NCI-H524 treated with DMSO at 0.1 percent for 48 hours (cell line): ENCODE measurements around the gene CIC.
"Not testable (repeated sequence)": the region's sequence is repeated elsewhere in the genome, so short reads cannot be mapped to it uniquely, and the experiment has no call there.

ENCODE experiments used
- DNase-seq: peaks from one replicate; lab custom pipeline; 2025; lab: John Stamatoyannopoulos, UW

CIC gene

GRCh38 chr19:42255766-42256745 lies 13.0 kb upstream of the CIC start:
- no peak for DNase-seq

GRCh38 chr19:42257842-42258241 lies 11.2 kb upstream of the CIC start:
- not testable (repeated sequence) for DNase-seq

- DNase-seq: no peak
Observed at GRCh38 chr19:42261763-42262162, 7.3 kb upstream of the CIC start.

GRCh38 chr19:42266105-42266504 lies 2.9 kb upstream of the CIC start:
- not testable (repeated sequence) for DNase-seq

- not testable (repeated sequence) for DNase-seq
Observed at GRCh38 chr19:42266928-42267603, 2.0 kb upstream of the CIC start.

GRCh38 chr19:42267644-42268141 lies 1.4 kb upstream of the CIC start:
- no peak for DNase-seq

GRCh38 chr19:42268142-42268703 lies 829 bp upstream of the CIC start:
- peak; percentile 94 for DNase-seq

GRCh38 chr19:42269478-42270345 lies 660 bp downstream of the CIC start:
- no peak for DNase-seq

- no peak for DNase-seq
Observed at GRCh38 chr19:42270346-42271044, 1.4 kb downstream of the CIC start.

GRCh38 chr19:42271045-42271419 lies 2.0 kb downstream of the CIC start:
- no peak for DNase-seq

- DNase-seq: no peak
Observed at GRCh38 chr19:42271861-42272534, 2.9 kb downstream of the CIC start.

GRCh38 chr19:42272535-42272897 lies 3.5 kb downstream of the CIC start:
- no peak for DNase-seq

GRCh38 chr19:42272989-42273406 lies 3.9 kb downstream of the CIC start:
- no peak for DNase-seq

- no peak for DNase-seq
Observed at GRCh38 chr19:42273407-42274064, 4.5 kb downstream of the CIC start.

- DNase-seq: no peak
Observed at GRCh38 chr19:42274065-42274682, 5.1 kb downstream of the CIC start.

- DNase-seq: no peak
Observed at GRCh38 chr19:42275103-42275502, 6.1 kb downstream of the CIC start.

GRCh38 chr19:42275517-42275916 lies 6.5 kb downstream of the CIC start:
- DNase-seq: no peak

GRCh38 chr19:42276284-42276683 lies 7.2 kb downstream of the CIC start:
- no peak for DNase-seq

- no peak for DNase-seq
Observed at GRCh38 chr19:42276821-42277220, 7.8 kb downstream of the CIC start.
